GM18873 (cell line): ENCODE results near the gene TAF1B.

Experiments
- ATAC-seq: cut with Tn5 transposase; IDR thresholded peaks from one replicate; pipeline ENCODE4 v1.9.1; 2021; ENCODE audit warnings: mild to moderate bottlenecking, moderate library complexity, moderate number of reproducible peaks; ENCODE audit not compliant: unreplicated experiment, low FRiP score

TAF1B gene

DNA sequence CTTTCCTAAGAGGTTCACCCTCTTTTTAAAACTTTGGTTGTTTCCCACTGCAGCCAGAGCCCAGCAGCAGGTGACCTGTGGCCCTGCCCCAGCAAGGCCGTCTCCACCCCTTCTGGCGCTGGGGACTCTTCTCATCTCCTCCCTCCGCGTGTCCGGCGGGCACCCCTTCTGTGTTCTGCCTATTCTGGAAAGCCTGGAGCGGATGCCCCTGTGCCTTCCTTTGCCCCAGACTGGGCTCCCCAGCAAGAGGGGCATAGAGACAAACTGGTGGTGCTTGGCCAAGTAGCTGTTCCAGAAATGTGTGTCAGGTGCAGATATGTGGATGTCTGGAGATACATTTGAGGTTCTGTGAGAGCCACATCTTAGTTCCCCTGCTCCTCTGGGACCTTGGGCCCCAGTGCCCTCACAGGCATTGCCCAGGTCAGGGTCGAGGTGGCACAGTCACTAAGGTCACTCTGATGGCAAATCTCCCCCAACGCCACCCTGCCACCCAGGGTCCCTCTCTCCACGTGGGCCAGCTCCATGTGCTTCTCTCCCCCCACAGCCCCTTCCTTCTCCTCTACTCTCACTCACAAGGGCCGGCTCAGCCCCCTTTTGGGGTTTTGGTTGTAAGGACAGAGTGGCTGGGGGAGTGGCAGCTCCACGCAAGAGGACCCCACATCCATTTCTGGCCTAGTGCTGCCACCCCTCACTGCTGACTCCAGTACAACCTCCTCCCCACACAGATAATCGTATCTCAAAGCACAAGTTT lies 35.5 kb upstream of the TAF1B start:
- ATAC-seq, result no peak

DNA sequence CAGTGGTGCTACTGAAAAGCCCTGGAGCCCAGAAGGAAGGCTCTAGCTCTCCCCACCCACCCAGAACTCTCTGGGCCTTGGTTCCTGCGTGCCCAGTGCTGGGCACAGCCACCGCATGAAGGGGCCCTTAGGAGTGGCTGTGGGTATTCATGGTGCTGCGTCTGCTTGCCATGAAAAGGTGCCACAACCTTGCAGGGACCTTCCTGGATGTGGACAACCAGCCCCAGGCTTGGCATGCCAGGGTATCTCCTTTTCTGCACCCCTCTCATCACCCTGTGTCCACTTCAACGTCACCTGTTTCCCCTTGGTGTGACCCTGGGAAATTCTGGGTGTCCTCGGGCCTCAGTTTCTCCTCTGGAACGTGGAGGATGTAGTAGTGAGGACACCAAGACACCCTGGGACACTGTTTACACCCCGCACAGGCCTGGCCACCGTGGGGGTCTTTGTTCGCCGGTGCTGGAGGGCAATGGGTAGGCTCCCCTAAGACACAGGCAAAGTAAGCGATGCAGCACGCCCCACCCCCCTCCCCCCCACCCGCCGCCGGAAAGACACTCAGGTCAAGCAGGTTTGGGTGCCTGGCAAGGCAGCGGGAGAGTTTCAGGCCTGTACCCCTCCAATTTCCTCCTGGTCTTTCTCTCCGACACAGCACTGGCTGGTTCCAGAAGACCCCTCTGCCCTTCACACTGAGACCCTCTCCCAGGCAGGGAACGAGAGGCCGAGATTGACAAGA lies 34.8 kb upstream of the TAF1B start:
- ATAC-seq, result no peak

DNA sequence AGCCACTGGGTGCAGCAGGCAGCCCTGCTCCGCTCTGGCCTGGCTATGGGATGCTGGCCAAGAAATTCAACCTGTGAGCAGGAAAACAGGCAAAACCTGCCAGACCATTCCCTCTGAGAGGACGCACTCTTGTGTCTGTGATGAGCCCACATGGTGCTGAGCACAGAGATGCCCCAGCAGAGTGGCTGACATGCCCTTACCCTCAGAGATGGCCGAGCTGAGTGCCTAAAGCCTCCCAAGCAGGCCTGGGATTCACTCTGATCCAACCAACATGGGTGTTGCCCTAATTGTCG lies 34.3 kb upstream of the TAF1B start:
- ATAC-seq, result no peak

DNA sequence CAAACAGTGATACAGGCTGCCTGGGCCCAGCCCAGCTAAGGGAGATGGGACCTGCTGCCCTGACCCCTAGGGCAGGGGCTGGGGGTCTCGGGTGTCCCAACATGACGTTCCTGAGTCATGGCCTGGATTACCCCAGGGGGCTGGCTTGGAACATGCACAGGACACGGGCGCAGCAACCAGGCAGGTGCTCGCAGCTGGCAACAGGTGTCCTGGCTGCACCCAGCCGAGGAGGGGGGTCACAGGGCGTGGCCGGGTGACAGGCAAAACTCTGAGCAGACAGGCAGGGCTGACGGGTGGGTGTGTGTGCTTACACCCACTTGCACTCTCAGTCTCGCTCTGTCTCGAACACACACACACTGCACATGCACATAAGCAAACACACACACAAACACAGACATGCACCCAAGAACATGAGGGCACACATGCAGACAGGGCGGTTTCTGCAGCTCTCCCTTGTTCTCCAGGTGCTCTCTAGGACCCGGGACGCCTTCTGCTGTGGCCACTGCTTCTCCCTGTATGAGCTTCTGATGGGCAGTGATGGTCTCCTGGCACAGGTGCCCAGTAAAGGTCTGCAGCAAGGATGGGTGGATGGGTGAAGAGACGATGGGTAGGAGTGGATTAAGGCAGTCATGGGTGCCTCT lies 33.7 kb upstream of the TAF1B start:
- ATAC-seq, result no peak

DNA sequence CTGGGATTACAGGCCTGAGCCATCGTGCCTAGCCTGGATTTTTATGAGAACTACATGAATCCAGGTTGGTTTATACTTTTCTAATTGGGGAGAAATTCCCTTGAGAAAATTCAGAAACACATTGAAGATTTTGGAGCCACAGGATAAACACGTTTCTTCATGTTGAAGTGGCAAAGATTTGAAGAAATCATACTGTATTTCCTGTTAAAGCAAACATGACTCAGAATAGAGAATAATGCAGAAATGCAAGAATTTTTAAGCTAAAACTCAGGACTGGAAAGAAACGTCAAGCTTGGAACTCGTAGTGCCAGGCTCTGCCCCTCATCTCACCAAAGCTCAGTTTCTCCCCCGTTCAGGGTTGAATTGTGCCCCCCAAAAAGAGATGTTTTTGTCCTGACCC lies 32.1 kb upstream of the TAF1B start:
- no peak for ATAC-seq

DNA sequence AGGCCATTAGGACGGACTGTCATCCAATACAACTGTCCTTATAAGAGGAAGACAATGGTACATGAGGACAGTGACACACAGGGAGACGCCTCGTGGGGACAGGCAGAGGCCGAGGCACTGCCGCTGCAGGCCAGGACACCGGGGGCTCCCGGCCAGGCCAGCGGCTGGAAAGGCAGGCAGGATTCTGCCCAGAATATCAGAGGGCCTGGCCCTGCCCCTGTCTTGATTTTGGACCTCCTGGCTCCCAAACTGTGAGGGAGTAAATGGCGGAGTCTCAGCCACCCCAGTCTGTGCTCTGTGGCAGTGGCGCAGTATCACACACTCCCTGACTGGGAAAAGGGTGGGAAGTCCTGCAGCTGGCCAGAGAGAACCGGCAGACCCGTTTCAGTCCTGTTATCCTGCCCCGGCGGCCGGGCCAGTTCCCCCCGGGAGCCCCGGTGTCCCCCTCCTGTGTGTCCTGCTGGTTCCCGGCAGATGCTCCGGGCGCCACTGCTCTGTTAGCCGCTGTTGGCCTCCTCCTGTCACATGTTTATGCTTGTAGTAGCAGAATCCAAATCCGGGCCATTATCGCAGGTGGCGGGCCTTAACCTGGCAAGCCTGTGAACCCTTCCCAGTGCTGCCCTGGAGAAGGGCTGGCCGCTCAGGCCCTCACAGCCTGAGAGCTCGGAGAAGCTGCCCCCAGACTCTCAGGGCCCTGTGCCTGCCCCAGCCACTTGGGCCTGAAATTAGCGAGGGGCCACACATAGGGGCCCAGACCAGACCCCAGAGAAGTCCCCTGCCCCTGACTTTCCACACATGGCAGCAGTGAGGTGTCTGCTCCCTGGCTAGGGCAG lies 31.4 kb upstream of the TAF1B start:
- ATAC-seq, result no peak

DNA sequence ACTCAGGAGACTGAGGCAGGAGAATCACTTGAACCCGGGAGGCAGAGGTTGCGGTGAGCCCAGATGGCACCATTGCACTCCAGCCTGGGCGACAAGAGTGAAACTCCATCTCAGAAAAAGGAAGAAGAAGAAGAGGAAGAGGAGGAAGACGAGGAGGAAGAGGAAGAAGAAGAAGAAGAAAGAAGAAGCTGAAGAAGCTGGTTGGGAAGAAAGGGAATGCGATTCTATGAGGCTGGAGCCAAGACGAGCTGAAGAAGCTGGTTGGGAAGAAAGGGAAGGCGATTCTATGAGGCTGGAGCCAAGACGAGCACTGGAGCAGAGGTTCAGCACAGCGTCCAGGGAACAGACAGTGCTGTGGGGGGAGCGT lies 30.3 kb upstream of the TAF1B start:
- ATAC-seq, result no peak

DNA sequence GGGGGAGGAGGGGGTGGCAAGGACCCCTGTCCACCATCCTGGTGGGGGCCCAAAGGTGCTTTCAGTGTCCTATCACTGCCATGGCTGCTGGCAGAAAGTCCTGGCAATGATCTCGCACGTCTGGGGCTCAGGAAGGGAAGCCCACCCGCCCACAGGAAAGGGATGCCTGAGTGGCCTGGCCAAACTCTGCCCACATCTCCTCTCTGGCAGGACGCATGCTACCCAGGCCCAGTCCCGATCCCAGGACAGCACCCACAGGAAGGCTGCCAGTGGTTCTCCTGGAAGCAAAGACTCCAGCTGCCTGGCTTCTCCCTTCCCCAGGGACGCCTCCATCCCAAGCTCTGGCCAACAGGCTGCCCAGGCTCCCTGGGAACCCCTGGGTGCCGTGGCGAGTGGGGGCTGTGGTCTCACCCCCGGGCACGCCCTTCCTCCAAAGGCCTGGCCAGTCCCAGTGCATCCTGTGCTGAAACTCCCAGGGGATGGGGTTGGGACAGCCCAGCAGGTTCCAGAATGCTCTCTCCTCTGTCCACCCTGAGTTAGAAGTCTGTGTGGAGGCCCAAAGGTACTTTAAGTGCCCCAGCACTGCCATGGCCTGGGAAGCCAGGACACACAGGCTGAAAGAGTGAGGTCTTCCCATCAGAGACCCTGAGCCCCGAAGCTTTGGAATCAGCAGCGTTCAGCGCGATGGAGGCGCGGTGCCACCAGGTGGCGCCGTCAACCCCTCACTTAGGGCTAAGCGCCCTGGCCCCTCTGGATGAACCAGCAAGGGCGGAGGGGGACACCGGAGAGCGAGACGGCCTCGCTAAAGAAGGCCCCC lies 29.8 kb upstream of the TAF1B start:
- no peak for ATAC-seq

DNA sequence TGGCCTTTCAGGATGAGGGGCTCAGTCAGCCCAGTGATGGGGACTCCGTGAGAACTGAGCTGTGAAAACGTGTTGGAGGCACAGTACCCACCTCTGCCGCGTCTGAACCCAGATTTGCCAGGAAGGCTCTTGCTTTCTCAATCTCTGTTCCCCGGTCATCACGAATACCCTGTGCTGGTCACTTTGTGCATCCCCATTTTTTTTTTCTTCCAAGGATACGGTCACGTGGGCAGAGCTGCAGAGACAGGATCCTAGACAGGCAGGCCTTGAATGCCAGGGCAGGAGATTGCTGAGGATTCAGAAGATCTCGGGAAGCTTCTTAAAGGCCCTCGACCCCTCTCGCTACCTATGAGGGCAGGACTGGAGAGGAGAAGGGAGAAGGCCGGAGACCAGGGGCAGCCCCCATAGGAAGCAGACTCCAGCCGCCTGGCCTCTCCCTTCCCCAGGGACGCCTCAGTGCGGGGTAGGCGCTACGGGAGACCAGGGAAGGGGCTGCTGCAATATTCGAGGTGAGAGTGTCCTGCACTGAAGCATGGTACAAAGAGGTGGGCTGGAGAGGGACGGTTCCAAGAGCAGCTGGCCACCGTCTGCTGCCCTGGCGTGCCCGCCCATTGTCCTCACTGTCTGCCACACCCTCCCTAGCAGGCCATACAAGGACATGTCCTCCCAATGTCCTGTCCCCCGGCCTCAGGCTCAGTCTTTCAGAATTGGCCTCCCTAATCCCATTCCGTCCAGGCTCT lies 29.0 kb upstream of the TAF1B start:
- ATAC-seq, result no peak

DNA sequence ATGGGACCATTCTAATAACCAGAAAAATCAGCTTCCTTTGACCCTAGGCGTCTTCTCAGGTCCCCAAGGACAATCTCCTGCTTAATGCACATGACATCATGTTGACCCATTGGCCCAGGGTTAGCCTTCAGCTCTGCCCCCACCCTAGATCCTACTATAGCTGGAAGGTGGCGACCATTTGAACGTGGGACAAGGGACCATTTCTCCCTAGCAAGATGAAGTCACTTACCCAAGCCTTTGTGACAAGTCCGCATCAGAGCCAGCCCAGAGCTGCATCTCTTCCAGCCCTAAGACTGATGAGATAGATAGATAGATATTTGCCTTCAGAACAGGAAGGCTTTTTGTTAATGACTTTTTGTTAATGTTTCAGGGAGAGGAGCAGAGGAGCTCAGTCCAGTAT lies 28.2 kb upstream of the TAF1B start:
- no peak for ATAC-seq

DNA sequence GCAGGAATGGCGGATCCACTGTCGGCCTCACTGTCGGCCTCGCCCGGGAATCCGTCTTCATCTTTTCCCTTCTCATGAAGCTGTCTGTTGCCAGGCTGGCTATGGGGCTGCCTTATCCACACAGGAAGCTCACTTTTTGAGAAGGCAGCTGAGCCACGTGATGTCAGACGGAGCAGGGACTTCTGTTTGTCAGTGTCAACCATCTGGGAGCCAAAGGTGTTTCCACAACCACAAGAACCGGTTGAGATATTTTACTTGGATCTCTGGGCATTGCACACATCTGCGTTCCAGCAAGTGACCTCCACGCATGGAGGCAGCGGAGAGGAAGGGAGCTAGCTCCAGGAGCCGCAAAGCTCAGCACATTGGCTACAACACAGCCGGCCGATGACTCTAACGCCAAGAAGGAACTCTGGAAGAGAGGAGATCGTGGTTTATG lies 27.4 kb upstream of the TAF1B start:
- ATAC-seq, result no peak

DNA sequence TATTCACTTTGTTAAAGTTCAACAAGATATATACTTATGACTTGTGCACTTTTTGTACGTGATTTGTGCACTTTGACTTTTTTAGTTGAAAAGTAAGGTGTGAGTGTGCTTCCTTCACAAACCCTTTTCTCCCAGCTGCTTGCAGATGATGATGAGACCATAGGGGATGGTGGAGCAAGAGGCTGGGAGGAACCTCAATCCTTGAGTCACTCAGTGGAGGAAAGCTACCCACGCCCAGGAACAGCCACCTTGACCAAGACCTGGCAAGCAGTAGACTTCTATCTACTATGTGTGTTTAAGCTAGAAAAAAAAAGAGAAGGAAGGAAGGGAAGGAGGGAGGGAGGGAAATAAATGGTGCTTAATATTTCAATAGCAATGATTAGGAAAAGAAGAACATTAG lies 25.2 kb upstream of the TAF1B start:
- ATAC-seq, result no peak

DNA sequence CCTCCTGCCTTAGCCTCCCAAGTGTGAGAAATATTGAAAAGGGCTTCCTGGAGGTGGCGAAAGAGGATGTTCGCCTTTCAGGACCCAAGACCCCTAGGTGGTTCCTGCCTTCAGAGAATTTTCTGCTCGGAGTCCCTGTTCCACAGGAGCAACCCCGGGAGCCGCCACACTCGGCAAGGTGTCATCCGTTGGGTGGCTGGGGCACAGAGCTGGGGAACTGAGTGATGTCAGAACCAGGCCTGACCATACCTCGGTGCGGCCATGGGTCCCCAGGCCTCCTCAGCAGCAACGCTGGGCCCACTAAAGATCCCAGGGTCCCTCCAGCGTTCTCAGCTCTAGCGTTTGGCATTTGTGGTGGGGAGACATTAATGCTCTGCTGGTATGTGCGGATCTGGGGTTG lies 23.7 kb upstream of the TAF1B start:
- no peak for ATAC-seq

DNA sequence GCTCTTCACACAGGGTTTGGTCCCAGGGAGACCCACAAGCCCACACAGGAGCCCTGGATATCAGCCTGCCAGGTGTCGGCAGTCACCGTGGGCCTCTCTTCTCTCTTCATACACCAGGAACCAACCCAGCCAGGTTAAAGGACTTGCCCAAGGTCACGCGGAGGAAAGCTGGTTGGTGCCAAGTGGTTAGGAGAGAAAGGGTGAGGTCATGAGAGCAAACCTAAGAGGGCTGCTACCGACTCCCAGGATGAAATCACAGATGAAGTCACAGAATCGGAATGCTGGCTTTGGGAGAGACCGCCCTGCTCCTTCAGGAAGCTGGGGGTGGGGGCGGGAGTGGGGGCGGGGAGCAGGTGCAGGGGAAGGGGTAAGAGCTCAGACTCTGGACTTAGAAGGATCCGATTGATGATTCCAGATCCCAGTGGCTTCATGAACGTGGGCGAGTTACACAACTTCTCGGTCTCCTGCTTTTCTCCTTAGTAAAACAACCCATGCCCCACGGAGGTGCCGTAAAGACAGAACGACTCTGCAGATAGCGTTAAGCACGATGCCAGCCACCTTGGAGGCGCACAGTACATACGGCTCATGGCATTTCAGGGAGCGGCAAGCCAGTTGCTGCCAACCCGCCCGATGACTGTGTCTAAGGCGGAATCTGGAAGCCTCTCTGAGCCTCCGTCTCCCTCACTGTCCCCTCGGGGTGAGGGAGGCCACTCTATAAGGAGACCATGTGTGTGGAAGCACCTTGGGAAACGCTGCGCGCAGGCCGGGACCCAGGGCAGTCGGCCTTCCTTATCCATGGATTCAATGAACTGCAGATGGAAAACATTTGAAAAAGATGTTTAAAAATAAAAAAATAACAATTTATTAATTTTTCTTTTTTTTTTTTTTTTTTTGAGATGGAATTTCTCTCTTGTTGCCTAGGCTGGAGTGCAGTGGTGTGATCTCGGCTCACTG lies 23.0 kb upstream of the TAF1B start:
- ATAC-seq, result no peak

DNA sequence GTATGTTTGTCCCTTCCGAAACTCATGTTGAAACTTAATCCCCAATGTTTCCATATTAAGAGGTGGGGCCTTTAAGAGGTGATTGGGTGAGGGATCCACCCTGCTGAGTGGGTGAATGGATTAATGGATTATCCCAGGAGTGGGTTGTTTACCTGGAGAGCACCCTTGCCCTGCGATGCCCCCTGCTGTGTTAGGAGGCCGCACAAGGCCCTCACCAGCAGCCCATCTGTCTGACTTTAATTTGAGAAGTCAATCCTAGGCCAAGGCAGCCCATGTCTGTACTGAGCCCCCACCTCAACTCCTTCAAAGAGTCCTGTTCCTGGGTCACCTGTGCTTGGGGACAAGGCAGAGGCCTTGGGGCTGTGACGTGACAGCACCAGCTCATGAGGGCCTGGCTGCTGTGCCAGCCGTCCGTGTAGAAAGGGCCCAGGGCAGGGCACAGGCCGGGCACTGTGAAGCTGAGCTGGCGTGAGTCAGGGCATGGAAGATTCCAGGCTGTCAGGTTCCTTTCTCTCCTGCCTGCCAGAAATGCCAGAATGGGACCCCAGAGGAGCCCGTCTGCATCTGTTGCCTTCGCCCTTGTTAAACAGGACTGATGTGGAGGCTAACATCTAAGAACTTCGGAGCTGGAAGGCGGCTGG lies 21.3 kb upstream of the TAF1B start:
- ATAC-seq, result no peak

DNA sequence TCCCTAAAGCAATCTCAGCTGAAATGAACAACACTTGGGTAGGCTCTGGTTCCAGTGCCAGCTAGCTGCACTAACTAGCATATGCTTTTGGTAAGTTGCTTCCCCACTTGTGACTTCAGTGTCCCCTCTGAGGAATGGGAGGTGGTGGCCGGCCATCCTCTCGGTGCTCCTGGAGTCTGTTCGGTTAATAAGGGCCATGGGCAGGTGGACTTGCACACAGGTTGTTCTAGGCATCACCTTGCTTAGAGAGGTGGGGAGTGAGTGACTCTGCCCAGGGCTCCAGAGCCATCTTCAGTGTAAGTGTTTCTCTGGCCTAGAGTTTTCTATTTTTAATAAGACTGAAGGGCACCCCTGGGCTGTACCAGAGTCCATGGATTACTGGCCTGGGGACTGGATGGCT lies 18.8 kb upstream of the TAF1B start:
- ATAC-seq, result no peak

DNA sequence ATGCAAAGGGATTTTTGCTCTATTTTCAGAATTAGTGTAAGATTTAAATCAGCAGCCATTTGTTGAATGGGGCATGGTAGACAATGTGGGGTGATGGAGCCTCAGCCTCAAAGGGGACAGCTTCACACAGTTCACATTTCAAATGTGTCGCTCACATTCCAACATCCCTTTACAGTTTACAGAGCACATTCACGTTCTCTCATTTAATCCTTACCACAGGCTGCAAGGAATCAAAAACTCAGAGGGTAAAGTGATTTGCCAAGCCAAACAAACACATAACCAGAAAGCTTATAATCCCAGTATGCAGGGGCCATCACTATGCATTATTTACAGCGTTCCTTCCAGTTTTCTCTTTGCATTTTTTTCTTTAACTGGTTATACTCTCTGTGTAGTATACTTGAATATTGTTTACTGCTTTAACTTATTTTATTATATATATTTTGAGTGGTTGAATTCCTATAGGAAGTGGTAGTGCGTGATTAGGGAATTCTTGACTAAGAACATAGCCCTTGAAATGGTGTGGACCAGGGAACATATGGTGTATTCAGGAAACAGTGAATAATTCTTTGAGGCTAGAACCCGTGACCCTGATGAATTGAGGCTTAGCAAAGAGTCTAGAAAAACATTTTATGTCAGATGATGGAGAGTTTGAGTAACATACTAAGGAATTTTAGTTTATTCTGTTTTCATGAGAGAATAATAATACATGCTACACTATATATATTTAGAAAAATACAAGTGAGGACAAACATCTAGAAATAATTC lies 18.1 kb upstream of the TAF1B start:
- ATAC-seq, result no peak
